Stromal cell of bone marrow (primary cell): ENCODE data around the gene B3GNT9.

Source experiments
- DNase-seq: peaks from one replicate; pipeline ENCODE4 v3.0.0-alpha.2; 2012; ENCODE audit warnings: low read depth

B3GNT9 gene

GRCh38 chr16:67184995-67185650, 34.3 kb upstream of the B3GNT9 start:
- DNase-seq, result peak; percentile 82

- DNase-seq, result no peak
Measured at GRCh38 chr16:67184453-67184994, 33.7 kb upstream of the B3GNT9 start.

- DNase-seq, result peak; percentile 96
Measured at GRCh38 chr16:67183627-67184452, 33.0 kb upstream of the B3GNT9 start, which contains the start of gene MATCAP1. TSS of gene MATCAP1 (minus strand) at chr16:67183963. CDS start at chr16:67180610, 3,353 bp downstream.

GRCh38 chr16:67183284-67183626, 32.5 kb upstream of the B3GNT9 start:
- DNase-seq, result no peak

- no peak for DNase-seq
Measured at GRCh38 chr16:67182288-67182687, 31.5 kb upstream of the B3GNT9 start.

- DNase-seq, result peak; percentile 83
Measured at GRCh38 chr16:67181346-67181745, 30.5 kb upstream of the B3GNT9 start.

GRCh38 chr16:67180166-67180565, 29.4 kb upstream of the B3GNT9 start:
- DNase-seq, result no peak

GRCh38 chr16:67179421-67180080, 28.8 kb upstream of the B3GNT9 start:
- no peak for DNase-seq

GRCh38 chr16:67177743-67178699, 27.2 kb upstream of the B3GNT9 start:
- no peak for DNase-seq

- DNase-seq, result no peak
Measured at GRCh38 chr16:67176662-67177061, 25.9 kb upstream of the B3GNT9 start.

GRCh38 chr16:67174706-67175231, 24.0 kb upstream of the B3GNT9 start:
- DNase-seq, result no peak

GRCh38 chr16:67173808-67174705, 23.3 kb upstream of the B3GNT9 start:
- peak; percentile 65 for DNase-seq

GRCh38 chr16:67173323-67173722, 22.5 kb upstream of the B3GNT9 start:
- no peak for DNase-seq

GRCh38 chr16:67170949-67171649, 20.3 kb upstream of the B3GNT9 start:
- DNase-seq, result no peak

- DNase-seq, result peak; percentile 67
Measured at GRCh38 chr16:67170168-67170948, 19.6 kb upstream of the B3GNT9 start, which contains the start of gene NOL3. TSS of gene NOL3 (plus strand) at chr16:67170538.

GRCh38 chr16:67169642-67170167, 18.9 kb upstream of the B3GNT9 start:
- no peak for DNase-seq

GRCh38 chr16:67169011-67169451, 18.2 kb upstream of the B3GNT9 start:
- no peak for DNase-seq

GRCh38 chr16:67167588-67167987, 16.8 kb upstream of the B3GNT9 start:
- no peak for DNase-seq
